HG02943 (cell line): Measurements from ENCODE around the gene RAPGEF3.

Experiments
- ATAC-seq: cut with Tn5 transposase; IDR thresholded peaks from one replicate; pipeline ENCODE4 v1.9.1; 2021; ENCODE audit warnings: mild to moderate bottlenecking, low read depth, moderate library complexity; ENCODE audit not compliant: unreplicated experiment

Gene RAPGEF3

GRCh38 chr12:47705229-47705565 is 53.5 kb downstream of the RAPGEF3 start:
- peak; percentile 6 for ATAC-seq

GRCh38 chr12:47704719-47705118 is 54.0 kb downstream of the RAPGEF3 start:
- no peak for ATAC-seq

GRCh38 chr12:47700263-47700662 is 58.4 kb downstream of the RAPGEF3 start:
- no peak for ATAC-seq

GRCh38 chr12:47698631-47699030 is 60.0 kb downstream of the RAPGEF3 start:
- ATAC-seq: no peak

- ATAC-seq: no peak
Observed at GRCh38 chr12:47698055-47698454, 60.6 kb downstream of the RAPGEF3 start.

- ATAC-seq: no peak
Observed at GRCh38 chr12:47689215-47689614, 69.5 kb downstream of the RAPGEF3 start.

- no peak for ATAC-seq
Observed at GRCh38 chr12:47687636-47688035, 71.0 kb downstream of the RAPGEF3 start.

- no peak for ATAC-seq
Observed at GRCh38 chr12:47686645-47687240, 71.9 kb downstream of the RAPGEF3 start.
